GM21786 (cell line): ENCODE data around the gene PRR33.

Experiments used
- ATAC-seq: cut with Tn5 transposase; IDR thresholded peaks from one replicate; pipeline ENCODE4 v1.9.1; 2021; ENCODE audit not compliant: unreplicated experiment

Gene PRR33

GRCh38 chr11:1928470-1928890 lies 36.8 kb upstream of the PRR33 start:
- no peak for ATAC-seq

- ATAC-seq, result no peak
These were observed 36.3 kb upstream of the PRR33 start for GRCh38 chr11:1927848-1928469.

GRCh38 chr11:1927026-1927847 lies 35.5 kb upstream of the PRR33 start:
- no peak for ATAC-seq

- no peak for ATAC-seq
These were observed 34.7 kb upstream of the PRR33 start for GRCh38 chr11:1926156-1927025.

- ATAC-seq, result no peak
These were observed 33.9 kb upstream of the PRR33 start for GRCh38 chr11:1925373-1926155.

- ATAC-seq, result no peak
These were observed 33.1 kb upstream of the PRR33 start for GRCh38 chr11:1924646-1925372.

- no peak for ATAC-seq
These were observed 32.5 kb upstream of the PRR33 start for GRCh38 chr11:1924181-1924580.

GRCh38 chr11:1923201-1923956 lies 31.7 kb upstream of the PRR33 start:
- no peak for ATAC-seq

- no peak for ATAC-seq
These were observed 30.9 kb upstream of the PRR33 start for GRCh38 chr11:1922481-1923081.

- ATAC-seq, result no peak
These were observed 30.0 kb upstream of the PRR33 start for GRCh38 chr11:1921574-1922141.

GRCh38 chr11:1920909-1921573 lies 29.3 kb upstream of the PRR33 start:
- no peak for ATAC-seq

- no peak for ATAC-seq
These were observed 28.6 kb upstream of the PRR33 start for GRCh38 chr11:1920128-1920908.

GRCh38 chr11:1919391-1920127 lies 27.9 kb upstream of the PRR33 start, which contains the start of gene TNNT3:
Gene TNNT3 (plus strand): TSS chr11:1919703. CDS start chr11:1922875, 3,172 bp downstream.
- ATAC-seq, result no peak

GRCh38 chr11:1918436-1919315 lies 27.0 kb upstream of the PRR33 start:
- no peak for ATAC-seq
